ENCODE results near the gene AHSA1. TPM values are rescaled to one million over a fixed set of nuclear protein-coding genes. Genes with fewer than 3 reads are reported as not detected.
A peak's percentile ranks its signal among the peaks of the same experiment; 100 is the strongest.

The AHSA1 gene
- total and polyA plus RNA-seq, 2 of the 8 experiments (the other 6 are each of a cell fraction or from before 2014, with no cell fraction given): 155 to 221 TPM

DNA sequence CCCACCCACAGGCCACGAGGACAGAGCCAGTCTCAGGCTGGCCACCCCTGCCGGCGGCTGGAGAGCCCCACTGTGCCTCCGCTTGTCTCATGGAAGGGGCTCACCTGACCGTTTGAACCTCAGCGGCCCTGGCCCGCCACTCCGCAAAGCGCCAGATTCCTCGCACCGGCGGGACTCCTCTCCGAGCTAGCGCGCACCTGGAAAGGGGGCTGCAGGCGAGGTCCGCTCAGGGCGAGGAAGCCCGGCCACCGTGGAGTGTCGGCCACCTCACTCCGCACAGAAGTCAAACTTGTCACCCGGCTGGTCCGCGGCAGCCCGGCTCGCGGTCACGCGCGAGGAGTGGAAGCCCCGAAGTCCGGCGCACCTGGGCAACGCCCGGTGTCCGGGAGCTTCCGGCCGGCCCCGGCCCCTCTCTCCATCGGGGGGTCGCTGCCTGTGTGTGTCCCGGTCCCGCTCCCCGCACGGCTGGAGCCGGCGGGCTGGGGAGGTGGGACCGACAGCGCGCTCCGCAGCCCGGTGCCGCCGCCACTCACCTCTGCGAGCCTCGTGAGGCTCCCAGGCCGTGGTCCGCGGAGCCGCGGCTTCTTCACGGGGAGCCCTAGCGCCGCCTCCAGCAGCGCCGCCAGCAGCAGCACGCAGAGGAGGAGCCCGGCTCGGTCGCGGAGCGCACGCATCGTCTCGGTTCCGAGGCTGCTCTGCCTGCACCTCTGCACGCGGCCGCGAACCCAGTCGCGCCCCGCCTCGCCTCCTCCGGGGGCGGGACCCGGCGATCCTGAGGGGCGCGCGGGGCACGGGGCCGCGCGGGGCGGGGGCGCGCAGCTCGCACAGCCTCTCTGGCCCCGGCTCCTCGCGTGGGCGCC is 40.5 kb downstream of the AHSA1 start, which contains the start of gene ISM2 (continued):
- TF ChIP-seq FOSL1 (IDR thresholded peaks at IDR 0.05; ENCODE audit: insufficient read depth, low read depth, low read length) (no peak), NANOG (IDR thresholded peaks at IDR 0.05; ENCODE audit: insufficient read depth, low read depth, low read length, poor library complexity, severe bottlenecking) (no peak), CEBPB (IDR thresholded peaks at IDR 0.05; ENCODE audit: low read depth, low read length) (no peak), RNF2 (IDR thresholded peaks at IDR 0.05; ENCODE audit: borderline replicate concordance, low read depth, low read length, missing control alignments, poor library complexity, severe bottlenecking) (no peak), PHF8 (conservative IDR thresholded peaks at IDR 0.05; ENCODE audit: low read depth, low read length) (peak; percentile 36), BCL11A (IDR thresholded peaks at IDR 0.05; ENCODE audit: low read depth in 2 of 2, low read length in 2 of 2) (no peak), EGR1 (IDR thresholded peaks at IDR 0.05; ENCODE audit: borderline replicate concordance, low read depth, low read length) (no peak), CREB1 (IDR thresholded peaks at IDR 0.05) (no peak), SUZ12 (IDR thresholded peaks at IDR 0.05; ENCODE audit: low read length) (peak; percentile 82), SAP30 (IDR thresholded peaks at IDR 0.05; ENCODE audit: insufficient read depth, insufficient replicate concordance, low read length) (no peak), JUN (IDR thresholded peaks at IDR 0.05; ENCODE audit: low read depth, low read length) (no peak), POU5F1 (IDR thresholded peaks at IDR 0.05; ENCODE audit: low read depth, low read length) (no peak), RBBP5 (IDR thresholded peaks at IDR 0.05; ENCODE audit: borderline replicate concordance, low read depth, low read length) (peak; percentile 74; the same call in 1 of the 2 replicates), SIN3A (conservative IDR thresholded peaks at IDR 0.05 in 1 of 2, IDR thresholded peaks at IDR 0.05 in 1 of 2; ENCODE audit: low read depth in 1 of 2, low read length in 2 of 2) (no peak; a peak in 1 of 4 replicates), GABPA (IDR thresholded peaks at IDR 0.05; ENCODE audit: borderline replicate concordance, insufficient read depth, low read length) (0 out of 2 replicates have a peak, but pooled peaks have one; percentile 32), SP4 (IDR thresholded peaks at IDR 0.05; ENCODE audit: low read length) (no peak), TEAD4 (IDR thresholded peaks at IDR 0.05; ENCODE audit: low read depth, low read length) (no peak), HDAC6 (IDR thresholded peaks at IDR 0.05; ENCODE audit: low read depth, low read length) (no peak), BRCA1 (IDR thresholded peaks at IDR 0.05; ENCODE audit: low read depth, low read length) (no peak), KDM4A (IDR thresholded peaks at IDR 0.05; ENCODE audit: low read depth, low read length, severe bottlenecking) (no peak), ZNF274 (IDR thresholded peaks at IDR 0.05; ENCODE audit: borderline replicate concordance, extremely low read depth, low read length) (no peak), SIRT6 (IDR thresholded peaks at IDR 0.05; ENCODE audit: low read length) (no peak)
- TF ChIP-seq, protein P1, sequence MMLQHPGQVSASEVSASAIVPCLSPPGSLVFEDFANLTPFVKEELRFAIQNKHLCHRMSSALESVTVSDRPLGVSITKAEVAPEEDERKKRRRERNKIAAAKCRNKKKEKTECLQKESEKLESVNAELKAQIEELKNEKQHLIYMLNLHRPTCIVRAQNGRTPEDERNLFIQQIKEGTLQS (IDR thresholded peaks at IDR 0.05; ENCODE audit: insufficient read depth, low read depth, low read length): no peak

Measured in H1 (cell line).